Thyroid gland (tissue), 4 donors: ENCODE data around the gene DLX2. TPM values are rescaled to one million over a fixed set of nuclear protein-coding genes. Genes with fewer than 3 reads are reported as not detected.

Experiments used
- DNase-seq, 2 donors: peaks; one replicate each; pipeline ENCODE4 v3.0.0-alpha.2; 2019
- H3K27ac ChIP-seq, 3 donors: fragments of 200-600 bp; sonication (generic); 1 replicate in 2 of 3; 2 replicates in 1 of 3; pipeline ENCODE4 v1.5.1; 2016 to 2019; ENCODE audit warnings: mild to moderate bottlenecking in 1 of 3, moderate library complexity in 1 of 3
- H3K27me3 ChIP-seq: fragments of 200-600 bp; sonication (generic); one replicate; pipeline ENCODE4 v1.5.1; 2019
- H3K36me3 ChIP-seq, 2 donors: fragments of 200-600 bp; sonication (generic); one replicate each; pipeline ENCODE4 v1.5.1; 2016 to 2019
- H3K4me1 ChIP-seq, 2 donors: fragments of 200-600 bp; sonication (generic); one replicate each; pipeline ENCODE4 v1.5.1; 2017 to 2019
- H3K4me3 ChIP-seq, 3 donors: fragments of 200-600 bp; sonication (generic); replicated peaks in 1 of 3; 1 replicate in 2 of 3; 2 replicates in 1 of 3; pipeline ENCODE4 v1.5.1; 2016; ENCODE audit warnings: mild to moderate bottlenecking in 1 of 3
- H3K9me3 ChIP-seq: fragments of 200-600 bp; sonication (generic); one replicate; pipeline ENCODE4 v1.5.1; 2017
- CTCF ChIP-seq, 6 experiments: fragments of 200-600 bp in 3 of 6; fragments of 450-650 bp in 3 of 6; sonication (generic) in 3 of 6; IDR thresholded peaks; one replicate each; pipeline ENCODE4 v1.5.1; 2016 to 2019; ENCODE audit warnings: antibody characterized with exemption in 6 of 6, mild to moderate bottlenecking in 2 of 6, inconsistent platforms in 1 of 6, moderate library complexity in 1 of 6
- POLR2A ChIP-seq, 2 donors: fragments of 450-650 bp; IDR thresholded peaks; one replicate each; pipeline ENCODE4 v1.6.1; 2017; ENCODE audit warnings: antibody characterized with exemption in 2 of 2, mild to moderate bottlenecking in 2 of 2, moderate library complexity in 1 of 2
- WGBS, 2 donors: methylation state at CpG; one replicate each; pipeline ENCODE4 v1.1.5; 2017; 5-methylcytosine and 5-hydroxymethylcytosine counted together
- intact Hi-C: fragments of 100-400 bp; cut with DNase I; formaldehyde crosslinking; loops from one replicate; pipeline ENCODE4 v1.15.1; 2023
- total RNA-seq, 4 donors: library from RNA; depleted of rRNA; stranded (reverse); fragments of >200 nt; gene quantifications; one replicate each; pipeline ENCODE4 v1.2.3, GENCODE V29; 2016

DLX2 gene
- total RNA-seq, 4 donors from 2014 or later: 0.25 to 0.78 (median 0.40) TPM; not detected in 1

GRCh38 chr2:172056293-172056692 lies 46.4 kb downstream of the DLX2 start:
- 89 to 92% methylated on average over 2 of the region's 2 CpGs for WGBS, 2 donors
- H3K27me3 ChIP-seq: no peaks in the 10 kb centered on the region
- no peaks in the 10 kb centered on the region for H3K36me3 ChIP-seq
- TF ChIP-seq CTCF (IDR thresholded peaks at IDR 0.05) (no peak), POLR2A (IDR thresholded peaks at IDR 0.05) (no peak)
- intact Hi-C loops: no loop called here
- H3K27ac ChIP-seq: no peak overlapping the region
- no peaks in the 10 kb centered on the region for H3K4me1 ChIP-seq
- no peak for DNase-seq
- no peaks in the 10 kb centered on the region for H3K9me3 ChIP-seq
- no peak overlapping the region for H3K4me3 ChIP-seq

- no peaks in the 10 kb centered on the region for H3K4me1 ChIP-seq
- no peak for DNase-seq
- no peak overlapping the region for H3K27ac ChIP-seq
- no peaks in the 10 kb centered on the region for H3K27me3 ChIP-seq
- no peak overlapping the region for H3K4me3 ChIP-seq
- WGBS, 2 donors: 80 to 95% methylated on average over 1 of the region's 1 CpG
- no peaks in the 10 kb centered on the region for H3K36me3 ChIP-seq
- no peaks in the 10 kb centered on the region for H3K9me3 ChIP-seq
- intact Hi-C loops: no loop called here
- TF ChIP-seq CTCF (IDR thresholded peaks at IDR 0.05) (no peak), POLR2A (IDR thresholded peaks at IDR 0.05) (no peak)
These were observed 49.2 kb downstream of the DLX2 start for GRCh38 chr2:172053486-172053885.

- no peak for DNase-seq
- Histone ChIP-seq H3K27me3 (no peaks in the 10 kb centered on the region), H3K4me1 (no peaks in the 10 kb centered on the region), H3K9me3 (no peaks in the 10 kb centered on the region), H3K27ac (no peak overlapping the region), H3K36me3 (no peaks in the 10 kb centered on the region), H3K4me3 (no peak overlapping the region)
- intact Hi-C loops: no loop called here
- 61 to 68% methylated on average over 4 of the region's 4 CpGs for WGBS, 2 donors
- TF ChIP-seq POLR2A (IDR thresholded peaks at IDR 0.05) (no peak), CTCF (IDR thresholded peaks at IDR 0.05) (no peak)
These were observed 50.4 kb downstream of the DLX2 start for GRCh38 chr2:172052000-172052983.

- Histone ChIP-seq H3K9me3 (no peaks in the 10 kb centered on the region), H3K27ac (no peak overlapping the region), H3K4me1 (no peaks in the 10 kb centered on the region), H3K4me3 (no peak overlapping the region), H3K27me3 (no peaks in the 10 kb centered on the region), H3K36me3 (no peaks in the 10 kb centered on the region)
- TF ChIP-seq POLR2A (IDR thresholded peaks at IDR 0.05): no peak
- TF ChIP-seq CTCF (IDR thresholded peaks at IDR 0.05): no peak
- intact Hi-C loops: no loop called here
- DNase-seq: no peak
- 94 to 95% methylated on average over 1 of the region's 1 CpG for WGBS, 2 donors
These were observed 52.1 kb downstream of the DLX2 start for GRCh38 chr2:172050479-172051125.
